Measurements from ENCODE around the gene AIG1. TPM values are rescaled to one million over a fixed set of nuclear protein-coding genes. Genes with fewer than 3 reads are reported as not detected.
A peak's percentile ranks its signal among the peaks of the same experiment; 100 is the strongest.

Gene AIG1
- total RNA-seq, 1 experiment from 2014 or later, result 51.1 TPM

- BruUV-seq (replicated peaks), result no TSS peak
- Histone ChIP-seq H3K79me2 (ENCODE audit: insufficient read depth, low read length) (0 out of 2 replicates have a peak, but pooled peaks cover 8% of the 10 kb centered on the region), H3K9me2 (ENCODE audit: insufficient read depth) (no peaks in the 10 kb centered on the region), H4K20me1 (ENCODE audit: insufficient read depth) (no peaks in the 10 kb centered on the region), H3K9ac (ENCODE audit: low read length) (no peak overlapping the region), H3K36me3 (ENCODE audit: control insufficient read depth in 1 of 2, insufficient read depth in 2 of 2, low read length in 2 of 2) (no peaks in the 10 kb centered on the region), H3K27me3 (ENCODE audit: insufficient read depth, low read length) (no peaks in the 10 kb centered on the region), H3K4me2 (ENCODE audit: low read length) (peak overlapping the region; percentile 29), H2AFZ (ENCODE audit: low read depth, low read length, poor library complexity, severe bottlenecking) (no peak overlapping the region), H3K4me1 (ENCODE audit: control insufficient read depth in 1 of 2, insufficient read depth in 2 of 2, low read length in 2 of 2) (peaks cover 0 to 24% of the 10 kb centered on the region in 2 experiments; a peak in 2 of 4 replicates), H3K27ac (ENCODE audit: low read depth, low read length) (no peak overlapping the region), H3K9me3 (ENCODE audit: control insufficient read depth in 1 of 2, insufficient read depth in 1 of 2, low read depth in 1 of 2, low read length in 2 of 2) (no peaks in the 10 kb centered on the region), H3K4me3 (replicated peaks in 1 of 2; ENCODE audit: low read depth in 1 of 2, low read length in 2 of 2) (no peak overlapping the region)
- TF ChIP-seq MAX (IDR thresholded peaks at IDR 0.05), result no peak
- 0 out of 2 replicates have a peak, but pooled peaks have one; percentile 37 for TF ChIP-seq CBX3 (IDR thresholded peaks at IDR 0.05; ENCODE audit: low read depth)
- peak; percentile 16; the same call in 1 of the 2 replicates for TF ChIP-seq CEBPB (IDR thresholded peaks at IDR 0.05; ENCODE audit: low read depth)
- ChIA-PET CTCF (no interaction called here), RAD21 (ENCODE audit: low non-redundant PET in 1 of 2, low total read pairs in 2 of 2, uncharacterized antibody in 2 of 2, unreplicated experiment in 2 of 2) (no interaction called here), POLR2A (no interaction called here)
- ATAC-seq (no peak), DNase-seq (ENCODE audit: low read depth, low spot score) (no peak)
- intact Hi-C loops (cut with micrococcal nuclease), result no loop called here
These were observed 4.4 kb downstream of the AIG1 start for GRCh38 chr6:143064951-143065683.

DNA sequence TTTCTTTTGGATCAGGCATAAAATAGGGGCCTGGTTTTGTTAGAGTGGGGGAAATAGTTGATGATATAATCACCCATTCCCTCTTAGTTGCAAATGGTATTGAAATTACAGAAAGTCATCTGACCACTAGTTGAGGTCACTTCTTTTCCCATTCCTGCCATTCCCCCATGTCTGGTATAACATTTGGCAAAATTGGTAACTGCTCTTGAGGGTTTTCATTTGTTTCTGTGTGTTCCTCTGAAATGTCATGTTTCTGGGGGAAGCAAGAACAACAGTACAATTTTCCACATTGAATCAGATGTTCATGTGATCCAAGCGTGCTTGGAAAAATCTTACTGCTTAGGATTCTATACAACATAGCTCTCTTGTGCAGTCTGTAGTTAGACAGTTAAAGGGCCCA, 7.3 kb downstream of the AIG1 start:
- CTCF ChIA-PET, result no interaction called here
- H3K9ac ChIP-seq (ENCODE audit: low read length), result no peak overlapping the region
- H3K9me2 ChIP-seq (ENCODE audit: insufficient read depth), result no peaks in the 10 kb centered on the region
- TF ChIP-seq ZFX (IDR thresholded peaks at IDR 0.05) (no peak), JUND (IDR thresholded peaks at IDR 0.05) (no peak), ZBTB33 (IDR thresholded peaks at IDR 0.05; ENCODE audit: extremely low read depth, insufficient replicate concordance, low read length) (no peak), EZH2phosphoT487 (IDR thresholded peaks at IDR 0.05; ENCODE audit: borderline replicate concordance) (no peak), EGR1 (IDR thresholded peaks at IDR 0.05; ENCODE audit: low read depth) (no peak)
- TF ChIP-seq, protein P1, sequence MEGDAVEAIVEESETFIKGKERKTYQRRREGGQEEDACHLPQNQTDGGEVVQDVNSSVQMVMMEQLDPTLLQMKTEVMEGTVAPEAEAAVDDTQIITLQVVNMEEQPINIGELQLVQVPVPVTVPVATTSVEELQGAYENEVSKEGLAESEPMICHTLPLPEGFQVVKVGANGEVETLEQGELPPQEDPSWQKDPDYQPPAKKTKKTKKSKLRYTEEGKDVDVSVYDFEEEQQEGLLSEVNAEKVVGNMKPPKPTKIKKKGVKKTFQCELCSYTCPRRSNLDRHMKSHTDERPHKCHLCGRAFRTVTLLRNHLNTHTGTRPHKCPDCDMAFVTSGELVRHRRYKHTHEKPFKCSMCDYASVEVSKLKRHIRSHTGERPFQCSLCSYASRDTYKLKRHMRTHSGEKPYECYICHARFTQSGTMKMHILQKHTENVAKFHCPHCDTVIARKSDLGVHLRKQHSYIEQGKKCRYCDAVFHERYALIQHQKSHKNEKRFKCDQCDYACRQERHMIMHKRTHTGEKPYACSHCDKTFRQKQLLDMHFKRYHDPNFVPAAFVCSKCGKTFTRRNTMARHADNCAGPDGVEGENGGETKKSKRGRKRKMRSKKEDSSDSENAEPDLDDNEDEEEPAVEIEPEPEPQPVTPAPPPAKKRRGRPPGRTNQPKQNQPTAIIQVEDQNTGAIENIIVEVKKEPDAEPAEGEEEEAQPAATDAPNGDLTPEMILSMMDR (IDR thresholded peaks at IDR 0.05 in 2 of 3, conservative IDR thresholded peaks at IDR 0.05 in 1 of 3; ENCODE audit: borderline replicate concordance in 1 of 3, insufficient read depth in 1 of 3, low read depth in 2 of 3, low read length in 2 of 3), result no peak
- no peak overlapping the region for H3K4me3 ChIP-seq (replicated peaks in 1 of 2; ENCODE audit: low read depth in 1 of 2, low read length in 2 of 2)
- intact Hi-C loops (cut with micrococcal nuclease), result no loop called here
- no peaks in the 10 kb centered on the region for H3K36me3 ChIP-seq (ENCODE audit: control insufficient read depth in 1 of 2, insufficient read depth in 2 of 2, low read length in 2 of 2)
- DNase-seq (ENCODE audit: low read depth, low spot score) (no peak), ATAC-seq (no peak)
- H3K27me3 ChIP-seq (ENCODE audit: insufficient read depth, low read length), result no peaks in the 10 kb centered on the region
- H4K20me1 ChIP-seq (ENCODE audit: insufficient read depth), result no peaks in the 10 kb centered on the region
- H2AFZ ChIP-seq (ENCODE audit: low read depth, low read length, poor library complexity, severe bottlenecking), result no peak overlapping the region
- peaks cover 11% of the 10 kb centered on the region; the same call in 1 of the 2 replicates for H3K79me2 ChIP-seq (ENCODE audit: insufficient read depth, low read length)
- no peak overlapping the region for H3K27ac ChIP-seq (ENCODE audit: low read depth, low read length)
- H3K9me3 ChIP-seq (ENCODE audit: control insufficient read depth in 1 of 2, insufficient read depth in 1 of 2, low read depth in 1 of 2, low read length in 2 of 2), result no peaks in the 10 kb centered on the region
- POLR2A ChIA-PET, result no interaction called here
- no peak overlapping the region for H3K4me2 ChIP-seq (ENCODE audit: low read length)
- BruUV-seq (replicated peaks), result no TSS peak
- peaks cover 0 to 15% of the 10 kb centered on the region in 2 experiments; a peak in 2 of 4 replicates for H3K4me1 ChIP-seq (ENCODE audit: control insufficient read depth in 1 of 2, insufficient read depth in 2 of 2, low read length in 2 of 2)
- RAD21 ChIA-PET (ENCODE audit: low non-redundant PET in 1 of 2, low total read pairs in 2 of 2, uncharacterized antibody in 2 of 2, unreplicated experiment in 2 of 2), result no interaction called here
